Fibroblast of skin of left biceps (primary cell): ENCODE results near the gene ESRRB.
"Not testable (repeated sequence)": the region's sequence is repeated elsewhere in the genome, so short reads cannot be mapped to it uniquely, and the experiment has no call there.

Experiments used
- DNase-seq, 2 experiments: peaks; one replicate each; pipeline ENCODE4 v3.0.0-alpha.2; 2013; ENCODE audit warnings: low read depth in 2 of 2

ESRRB gene

GRCh38 chr14:76497550-76498462, 121.9 kb downstream of the ESRRB start:
- DNase-seq = no peak

GRCh38 chr14:76498463-76498935, 122.6 kb downstream of the ESRRB start:
- no peak for DNase-seq

GRCh38 chr14:76498976-76499375, 123.0 kb downstream of the ESRRB start:
- DNase-seq = no peak

GRCh38 chr14:76499399-76499798, 123.5 kb downstream of the ESRRB start:
- no peak for DNase-seq

GRCh38 chr14:76500011-76500410, 124.1 kb downstream of the ESRRB start:
- DNase-seq = no peak

- no peak for DNase-seq
Measured at GRCh38 chr14:76500480-76500879, 124.5 kb downstream of the ESRRB start.

- DNase-seq = no peak
Measured at GRCh38 chr14:76501156-76501720, 125.3 kb downstream of the ESRRB start.

GRCh38 chr14:76502219-76502618, 126.3 kb downstream of the ESRRB start:
- DNase-seq = no peak

GRCh38 chr14:76502638-76503037, 126.7 kb downstream of the ESRRB start:
- DNase-seq = no peak

GRCh38 chr14:76509311-76509710, 133.4 kb downstream of the ESRRB start:
- DNase-seq = no peak

- DNase-seq = no peak
Measured at GRCh38 chr14:76510181-76510580, 134.2 kb downstream of the ESRRB start.

- DNase-seq = no peak
Measured at GRCh38 chr14:76514213-76514998, 138.5 kb downstream of the ESRRB start.

- no peak for DNase-seq
Measured at GRCh38 chr14:76516884-76517283, 140.9 kb downstream of the ESRRB start.

- no peak for DNase-seq
Measured at GRCh38 chr14:76518366-76518765, 142.4 kb downstream of the ESRRB start.

- no peak for DNase-seq
Measured at GRCh38 chr14:76525106-76525821, 149.3 kb downstream of the ESRRB start.

- no peak for DNase-seq
Measured at GRCh38 chr14:76531085-76531484, 155.1 kb downstream of the ESRRB start.

- no peak for DNase-seq
Measured at GRCh38 chr14:76531821-76532318, 155.9 kb downstream of the ESRRB start.

- not testable (repeated sequence) for DNase-seq
Measured at GRCh38 chr14:76536636-76537035, 160.7 kb downstream of the ESRRB start.

- DNase-seq = no peak
Measured at GRCh38 chr14:76537906-76538647, 162.1 kb downstream of the ESRRB start.

- no peak for DNase-seq
Measured at GRCh38 chr14:76538648-76539008, 162.7 kb downstream of the ESRRB start.

GRCh38 chr14:76539130-76539529, 163.2 kb downstream of the ESRRB start:
- no peak for DNase-seq
